Anterior cingulate cortex (tissue), 58 donors: ENCODE results near the gene CTH.
"Not testable (repeated sequence)": the region's sequence is repeated elsewhere in the genome, so short reads cannot be mapped to it uniquely, and the experiment has no call there.

Experiments
- DNase-seq, 58 donors: peaks; one replicate each; lab custom pipeline; 2025; lab: John Stamatoyannopoulos, UW

CTH gene

GRCh38 chr1:70405780-70406416, 5.2 kb upstream of the CTH start:
- DNase-seq = no peak

- no peak for DNase-seq
These were observed 1.9 kb upstream of the CTH start for GRCh38 chr1:70409136-70409535.

- peak in 4 of 58 donors; percentile 25 to 63 (median 54) for DNase-seq
These were observed 334 bp downstream of the CTH start for GRCh38 chr1:70411360-70411844.

GRCh38 chr1:70415882-70416281, 4.8 kb downstream of the CTH start:
- DNase-seq = no peak

GRCh38 chr1:70418973-70419734, 8.1 kb downstream of the CTH start:
- DNase-seq = not testable (repeated sequence)

GRCh38 chr1:70420320-70420719, 9.3 kb downstream of the CTH start:
- DNase-seq = no peak

GRCh38 chr1:70426154-70427131, 15.4 kb downstream of the CTH start:
- DNase-seq = no peak

- DNase-seq = no peak
These were observed 16.9 kb downstream of the CTH start for GRCh38 chr1:70427976-70428375.

GRCh38 chr1:70429219-70429618, 18.2 kb downstream of the CTH start:
- DNase-seq = no peak

- DNase-seq = no peak
These were observed 18.7 kb downstream of the CTH start for GRCh38 chr1:70429757-70430156.

GRCh38 chr1:70431317-70431716, 20.2 kb downstream of the CTH start:
- DNase-seq = no peak

GRCh38 chr1:70431874-70432273, 20.8 kb downstream of the CTH start:
- DNase-seq = no peak

- DNase-seq = no peak
These were observed 23.3 kb downstream of the CTH start for GRCh38 chr1:70434253-70434859.

GRCh38 chr1:70436622-70437251, 25.7 kb downstream of the CTH start:
- DNase-seq = peak in 1 of 58 donors; percentile 3

GRCh38 chr1:70438529-70438928, 27.5 kb downstream of the CTH start:
- DNase-seq = no peak

- no peak for DNase-seq
These were observed 29.7 kb downstream of the CTH start for GRCh38 chr1:70440642-70441391.

GRCh38 chr1:70441392-70442035, 30.4 kb downstream of the CTH start:
- DNase-seq = no peak

GRCh38 chr1:70442490-70442889, 31.4 kb downstream of the CTH start:
- DNase-seq = no peak

- no peak for DNase-seq
These were observed 32.7 kb downstream of the CTH start for GRCh38 chr1:70443739-70444138.
